ENCODE data around the gene CEMIP.

DNA sequence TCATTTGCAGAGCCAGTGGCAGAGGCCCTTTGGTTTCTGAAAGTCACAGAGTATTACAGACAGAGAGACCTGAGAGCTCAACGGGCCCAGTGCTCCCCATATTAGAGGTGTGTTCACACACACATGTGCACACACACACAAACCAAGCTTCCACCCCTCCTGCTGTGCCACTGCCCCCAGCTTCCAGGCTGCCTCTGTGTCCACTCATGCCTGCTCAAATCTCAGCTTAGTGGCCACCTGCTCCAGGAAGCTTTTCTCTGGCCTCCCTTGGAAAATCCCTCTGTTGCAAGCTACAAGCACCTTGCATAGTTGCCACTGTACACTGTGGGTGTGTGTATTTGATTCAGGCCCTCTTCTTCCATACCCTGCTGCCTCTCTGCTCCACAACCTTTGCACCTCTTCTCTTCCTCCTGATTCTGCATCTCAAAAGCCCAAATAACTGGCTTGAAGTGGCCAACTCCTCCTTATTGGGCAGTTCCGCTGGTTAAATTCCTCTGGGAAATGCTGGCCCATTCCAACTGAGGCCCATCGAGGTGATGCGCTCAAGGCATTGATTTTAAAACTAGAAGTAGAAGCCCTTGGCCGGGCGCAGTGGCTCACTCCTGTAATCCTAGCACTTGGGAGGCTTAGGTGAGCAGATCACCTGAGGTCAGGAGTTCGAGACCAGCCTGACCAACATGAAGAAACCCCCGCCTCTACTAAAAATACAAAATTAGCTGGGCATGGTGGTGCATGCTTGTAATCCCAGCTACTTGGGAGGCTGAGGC, 187.4 kb downstream of the CEMIP start:
- TF ChIP-seq, protein P1, sequence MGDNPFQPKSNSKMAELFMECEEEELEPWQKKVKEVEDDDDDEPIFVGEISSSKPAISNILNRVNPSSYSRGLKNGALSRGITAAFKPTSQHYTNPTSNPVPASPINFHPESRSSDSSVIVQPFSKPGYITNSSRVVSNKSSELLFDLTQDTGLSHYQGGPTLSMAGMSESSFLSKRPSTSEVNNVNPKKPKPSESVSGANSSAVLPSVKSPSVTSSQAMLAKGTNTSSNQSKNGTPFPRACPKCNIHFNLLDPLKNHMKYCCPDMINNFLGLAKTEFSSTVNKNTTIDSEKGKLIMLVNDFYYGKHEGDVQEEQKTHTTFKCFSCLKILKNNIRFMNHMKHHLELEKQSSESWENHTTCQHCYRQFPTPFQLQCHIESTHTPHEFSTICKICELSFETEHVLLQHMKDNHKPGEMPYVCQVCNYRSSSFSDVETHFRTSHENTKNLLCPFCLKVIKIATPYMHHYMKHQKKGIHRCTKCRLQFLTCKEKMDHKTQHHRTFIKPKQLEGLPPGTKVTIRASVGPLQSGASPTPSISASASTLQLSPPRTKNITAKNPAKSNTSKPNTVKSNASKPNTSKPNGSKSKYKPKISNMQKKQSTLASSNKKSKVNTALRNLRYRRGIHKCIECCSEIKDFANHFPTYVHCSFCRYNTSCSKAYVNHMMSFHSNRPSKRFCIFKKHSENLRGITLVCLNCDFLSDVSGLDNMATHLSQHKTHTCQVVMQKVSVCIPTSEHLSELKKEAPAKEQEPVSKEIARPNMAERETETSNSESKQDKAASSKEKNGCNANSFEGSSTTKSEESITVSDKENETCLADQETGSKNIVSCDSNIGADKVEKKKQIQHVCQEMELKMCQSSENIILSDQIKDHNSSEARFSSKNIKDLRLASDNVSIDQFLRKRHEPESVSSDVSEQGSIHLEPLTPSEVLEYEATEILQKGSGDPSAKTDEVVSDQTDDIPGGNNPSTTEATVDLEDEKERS (tag by site-specific recombination; IDR thresholded peaks at IDR 0.05), result no peak
- TF ChIP-seq ZNF501 (tag by site-specific recombination; IDR thresholded peaks at IDR 0.05) (no peak), ZNF354C (tag by site-specific recombination; IDR thresholded peaks at IDR 0.05; ENCODE audit: borderline replicate concordance, low read depth) (no peak), ZNF621 (tag by site-specific recombination; IDR thresholded peaks at IDR 0.05) (no peak), ZNF175 (tag by site-specific recombination; IDR thresholded peaks at IDR 0.05) (no peak), ZNF514 (tag by site-specific recombination; IDR thresholded peaks at IDR 0.05) (no peak), TCF7L2 (IDR thresholded peaks at IDR 0.05; ENCODE audit: borderline replicate concordance, low read depth, low read length) (no peak), ZNF776 (tag by site-specific recombination; IDR thresholded peaks at IDR 0.05; ENCODE audit: borderline replicate concordance) (no peak), ZNF555 (tag by site-specific recombination; conservative IDR thresholded peaks at IDR 0.05) (no peak), ZBTB7A (tag by site-specific recombination; IDR thresholded peaks at IDR 0.05; ENCODE audit: low read depth) (no peak)
- TF ChIP-seq, protein P2, sequence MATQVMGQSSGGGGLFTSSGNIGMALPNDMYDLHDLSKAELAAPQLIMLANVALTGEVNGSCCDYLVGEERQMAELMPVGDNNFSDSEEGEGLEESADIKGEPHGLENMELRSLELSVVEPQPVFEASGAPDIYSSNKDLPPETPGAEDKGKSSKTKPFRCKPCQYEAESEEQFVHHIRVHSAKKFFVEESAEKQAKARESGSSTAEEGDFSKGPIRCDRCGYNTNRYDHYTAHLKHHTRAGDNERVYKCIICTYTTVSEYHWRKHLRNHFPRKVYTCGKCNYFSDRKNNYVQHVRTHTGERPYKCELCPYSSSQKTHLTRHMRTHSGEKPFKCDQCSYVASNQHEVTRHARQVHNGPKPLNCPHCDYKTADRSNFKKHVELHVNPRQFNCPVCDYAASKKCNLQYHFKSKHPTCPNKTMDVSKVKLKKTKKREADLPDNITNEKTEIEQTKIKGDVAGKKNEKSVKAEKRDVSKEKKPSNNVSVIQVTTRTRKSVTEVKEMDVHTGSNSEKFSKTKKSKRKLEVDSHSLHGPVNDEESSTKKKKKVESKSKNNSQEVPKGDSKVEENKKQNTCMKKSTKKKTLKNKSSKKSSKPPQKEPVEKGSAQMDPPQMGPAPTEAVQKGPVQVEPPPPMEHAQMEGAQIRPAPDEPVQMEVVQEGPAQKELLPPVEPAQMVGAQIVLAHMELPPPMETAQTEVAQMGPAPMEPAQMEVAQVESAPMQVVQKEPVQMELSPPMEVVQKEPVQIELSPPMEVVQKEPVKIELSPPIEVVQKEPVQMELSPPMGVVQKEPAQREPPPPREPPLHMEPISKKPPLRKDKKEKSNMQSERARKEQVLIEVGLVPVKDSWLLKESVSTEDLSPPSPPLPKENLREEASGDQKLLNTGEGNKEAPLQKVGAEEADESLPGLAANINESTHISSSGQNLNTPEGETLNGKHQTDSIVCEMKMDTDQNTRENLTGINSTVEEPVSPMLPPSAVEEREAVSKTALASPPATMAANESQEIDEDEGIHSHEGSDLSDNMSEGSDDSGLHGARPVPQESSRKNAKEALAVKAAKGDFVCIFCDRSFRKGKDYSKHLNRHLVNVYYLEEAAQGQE (tag by site-specific recombination; IDR thresholded peaks at IDR 0.05), result no peak

Data from HEK293 (cell line).